HCT116 (cell line): ENCODE measurements around the gene ADD3.

Experiments
- SIN3A ChIP-seq: IDR thresholded peaks from 2 replicates; pipeline ENCODE4 v1.6.1; 2012; ENCODE audit warnings: low read depth
- SP1 ChIP-seq: IDR thresholded peaks from 2 replicates; pipeline ENCODE4 v1.6.1; 2012; ENCODE audit warnings: low read depth
- YY1 ChIP-seq: IDR thresholded peaks from 2 replicates; pipeline ENCODE4 v1.6.1; 2011; ENCODE audit warnings: low read length, low read depth, moderate library complexity, mild to moderate bottlenecking; ENCODE audit not compliant: insufficient replicate concordance; ENCODE audit errors: extremely low read depth

DNA sequence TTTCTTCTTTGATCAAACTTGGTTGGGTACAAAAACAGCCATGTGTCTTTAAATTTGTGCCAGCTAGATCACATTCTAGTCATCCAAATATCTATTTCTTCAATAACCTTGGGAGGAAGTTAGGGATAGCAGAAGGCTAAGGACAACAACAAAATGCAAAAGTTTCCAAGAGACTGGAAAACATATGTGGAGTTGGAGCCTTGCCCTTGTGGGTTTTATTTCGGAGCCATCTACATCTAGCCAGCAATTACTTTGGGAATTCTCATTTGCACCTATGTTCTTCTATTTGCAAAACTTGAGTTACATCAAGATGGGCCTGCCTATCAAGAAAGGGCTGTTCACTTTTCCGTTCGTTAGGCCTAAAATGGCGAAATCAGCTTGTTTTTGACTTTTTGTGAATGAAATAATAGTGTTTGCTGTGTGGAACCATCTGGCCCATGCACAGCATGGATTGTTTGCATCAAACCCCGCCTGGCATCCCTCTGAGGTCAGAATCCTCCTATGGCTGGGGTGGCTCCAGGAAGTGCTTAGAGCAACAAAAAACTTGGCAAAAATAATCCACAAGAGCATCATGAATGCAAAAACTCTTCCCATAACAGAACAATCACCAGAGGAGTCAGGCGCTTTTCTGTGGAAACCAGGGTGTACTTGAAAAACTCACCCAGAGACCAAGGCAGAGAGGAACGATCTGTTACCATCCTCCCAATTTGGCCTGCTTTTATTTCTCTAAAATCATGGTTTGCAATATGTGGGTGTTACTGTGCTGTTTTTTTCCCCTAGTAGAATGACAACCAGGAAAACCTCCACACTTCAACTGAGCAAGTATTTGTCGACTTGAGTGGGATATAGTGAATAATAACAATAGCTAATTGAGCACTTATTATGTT is 48.3 kb upstream of the ADD3 start:
- TF ChIP-seq YY1, result no peak
- no peak for TF ChIP-seq SIN3A
- no peak for TF ChIP-seq SP1
